ENCODE measurements around the gene SMAP1. TPM values are rescaled to one million over a fixed set of nuclear protein-coding genes. Genes with fewer than 3 reads are reported as not detected.

The SMAP1 gene
- 32.1 TPM for total RNA-seq
- long read RNA-seq, transcript SMAP1-203 (11 exons, 3,333 nt) = major isoform, 88 of 107 reads
- long read RNA-seq, partial matches to known transcripts = 4 of 107 reads
- long read RNA-seq, other reads (novel, unspliced or antisense) = 13 of 107 reads

DNA sequence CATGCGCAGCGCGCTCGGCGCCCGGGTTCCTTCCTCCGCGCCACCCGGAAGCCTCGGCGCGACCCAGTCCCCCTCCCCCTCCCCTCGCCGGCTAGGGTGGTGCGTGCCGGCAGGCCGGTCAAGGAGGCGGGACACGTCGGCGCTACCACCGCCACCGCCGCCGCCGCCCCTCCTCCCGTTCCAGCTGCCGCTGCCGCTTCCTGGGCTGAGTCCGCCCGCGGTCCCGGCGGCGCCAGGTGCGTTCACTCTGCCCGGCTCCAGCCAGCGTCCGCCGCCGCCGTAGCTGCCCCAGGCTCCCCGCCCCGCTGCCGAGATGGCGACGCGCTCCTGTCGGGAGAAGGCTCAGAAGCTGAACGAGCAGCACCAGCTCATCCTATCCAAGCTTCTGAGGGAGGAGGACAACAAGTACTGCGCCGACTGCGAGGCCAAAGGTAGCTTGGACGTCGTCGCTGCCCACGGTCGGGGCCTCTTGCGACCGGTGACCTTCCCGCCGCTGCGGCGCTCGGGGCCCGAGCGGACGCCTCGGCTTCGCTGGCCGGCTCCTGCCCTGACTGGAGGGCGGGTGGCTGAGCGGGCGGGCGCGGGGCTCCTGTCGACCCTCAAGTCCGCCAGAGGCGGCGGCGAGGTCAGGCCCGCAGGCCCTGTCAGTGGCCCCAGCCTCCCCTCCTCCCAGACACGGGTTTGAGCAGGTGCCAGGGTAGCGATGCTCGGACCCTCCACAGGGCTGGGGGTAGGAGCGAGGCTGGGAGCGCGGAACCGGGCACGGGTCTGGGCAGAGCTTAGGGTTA lies at the start of gene SMAP1:
Gene SMAP1 (plus strand): TSS at position 173 of the 788 bp plus-strand sequence. CDS start 141 bp downstream, at position 314.
- Histone ChIP-seq H3K4me1 (peaks cover 72% of the 10 kb centered on the region), H3K27ac (replicated peaks) (peak within 1 kb of the TSS; percentile 98), H3K9me3 (replicated peaks) (no peaks in the 10 kb centered on the region), H3K27me3 (ENCODE audit: low read depth) (no peaks in the 10 kb centered on the region), H3K4me3 (peak within 1 kb of the TSS; percentile 93), H3K36me3 (no peaks in the 10 kb centered on the region)
- peak; percentile 97 for DNase-seq
- TF ChIP-seq, protein P1, sequence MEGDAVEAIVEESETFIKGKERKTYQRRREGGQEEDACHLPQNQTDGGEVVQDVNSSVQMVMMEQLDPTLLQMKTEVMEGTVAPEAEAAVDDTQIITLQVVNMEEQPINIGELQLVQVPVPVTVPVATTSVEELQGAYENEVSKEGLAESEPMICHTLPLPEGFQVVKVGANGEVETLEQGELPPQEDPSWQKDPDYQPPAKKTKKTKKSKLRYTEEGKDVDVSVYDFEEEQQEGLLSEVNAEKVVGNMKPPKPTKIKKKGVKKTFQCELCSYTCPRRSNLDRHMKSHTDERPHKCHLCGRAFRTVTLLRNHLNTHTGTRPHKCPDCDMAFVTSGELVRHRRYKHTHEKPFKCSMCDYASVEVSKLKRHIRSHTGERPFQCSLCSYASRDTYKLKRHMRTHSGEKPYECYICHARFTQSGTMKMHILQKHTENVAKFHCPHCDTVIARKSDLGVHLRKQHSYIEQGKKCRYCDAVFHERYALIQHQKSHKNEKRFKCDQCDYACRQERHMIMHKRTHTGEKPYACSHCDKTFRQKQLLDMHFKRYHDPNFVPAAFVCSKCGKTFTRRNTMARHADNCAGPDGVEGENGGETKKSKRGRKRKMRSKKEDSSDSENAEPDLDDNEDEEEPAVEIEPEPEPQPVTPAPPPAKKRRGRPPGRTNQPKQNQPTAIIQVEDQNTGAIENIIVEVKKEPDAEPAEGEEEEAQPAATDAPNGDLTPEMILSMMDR (IDR thresholded peaks at IDR 0.05; ENCODE audit: borderline replicate concordance) = no peak
- intact Hi-C loops (cut with micrococcal nuclease) = loop anchor here (10.0 kb wide), 1 partner anchor 103 kb away; the partner anchor contains the start of gene SDHAF4

DNA sequence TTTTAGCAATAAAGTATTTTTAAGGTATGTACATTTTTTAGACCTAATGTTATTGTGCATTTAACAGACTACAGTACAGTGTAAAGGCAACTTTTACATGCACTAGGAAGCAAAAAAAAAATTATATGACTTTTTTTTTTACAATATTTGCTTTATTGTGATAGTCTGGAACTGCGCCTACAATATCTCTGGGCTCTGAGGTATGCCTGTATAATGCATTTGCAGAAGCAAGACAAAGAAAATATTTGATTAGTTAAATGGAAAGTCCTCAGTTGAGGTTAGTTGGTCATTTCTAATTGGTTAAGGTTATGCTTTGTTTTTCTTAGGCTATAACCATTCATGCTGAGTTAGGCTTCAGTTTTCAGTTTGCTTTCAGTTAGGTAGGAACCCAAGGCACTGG lies 46.9 kb upstream of the SMAP1 start:
- intact Hi-C loops (cut with micrococcal nuclease) = no loop called here
- no peaks in the 10 kb centered on the region for H3K27me3 ChIP-seq (ENCODE audit: low read depth)

DNA sequence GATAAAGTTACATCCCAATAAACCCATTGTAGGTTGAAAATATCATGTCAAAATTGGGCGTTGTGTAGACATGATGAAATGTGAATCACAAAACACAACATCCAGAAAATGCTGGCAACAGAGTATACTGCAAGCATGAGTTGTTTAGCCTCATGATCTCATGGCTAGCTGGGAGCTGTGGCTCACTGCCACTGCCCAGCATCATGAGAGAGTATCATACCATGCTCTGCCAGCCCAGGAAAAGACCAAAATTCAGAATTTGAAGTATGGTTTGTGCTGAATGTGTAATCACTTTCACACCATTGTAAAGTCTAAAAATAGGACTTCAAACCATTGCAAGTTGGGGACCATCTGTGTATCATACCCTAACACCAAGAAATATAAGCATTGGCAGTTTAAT lies 45.2 kb upstream of the SMAP1 start:
- no peak for DNase-seq
- Histone ChIP-seq H3K36me3 (no peaks in the 10 kb centered on the region), H3K9me3 (replicated peaks) (no peaks in the 10 kb centered on the region), H3K27ac (replicated peaks) (no peak overlapping the region), H3K4me3 (no peak overlapping the region), H3K27me3 (ENCODE audit: low read depth) (no peaks in the 10 kb centered on the region), H3K4me1 (no peaks in the 10 kb centered on the region)
- intact Hi-C loops (cut with micrococcal nuclease) = no loop called here
- TF ChIP-seq, protein P1 (IDR thresholded peaks at IDR 0.05; ENCODE audit: borderline replicate concordance) = no peak

More for the DNA sequence above, 46.9 kb upstream of the SMAP1 start:
- Histone ChIP-seq H3K4me1 (no peaks in the 10 kb centered on the region), H3K36me3 (no peaks in the 10 kb centered on the region), H3K4me3 (no peak overlapping the region), H3K27ac (replicated peaks) (no peak overlapping the region), H3K9me3 (replicated peaks) (no peaks in the 10 kb centered on the region)
- TF ChIP-seq, protein P1 (IDR thresholded peaks at IDR 0.05; ENCODE audit: borderline replicate concordance) = no peak
- no peak for DNase-seq

DNA sequence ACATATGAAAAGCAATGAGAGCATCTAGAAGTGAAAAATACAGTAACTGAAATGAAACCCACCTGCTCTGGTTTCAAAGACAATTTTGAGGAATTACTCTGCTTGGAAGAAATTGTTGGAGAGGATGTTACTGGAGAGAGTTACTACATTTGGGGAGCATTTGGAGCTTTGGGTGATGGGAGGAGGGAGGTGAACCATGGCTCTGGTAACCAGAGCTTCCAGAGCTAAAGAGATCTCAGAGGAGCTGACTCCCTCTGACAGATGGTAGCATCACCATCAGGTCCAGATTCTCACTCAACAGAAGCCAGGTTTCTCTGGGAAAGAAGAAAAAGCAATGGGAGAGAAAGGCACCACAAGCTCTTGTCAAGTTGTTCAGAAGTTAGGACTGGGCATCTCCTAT lies 42.2 kb upstream of the SMAP1 start:
- TF ChIP-seq, protein P1 (IDR thresholded peaks at IDR 0.05; ENCODE audit: borderline replicate concordance) = no peak
- intact Hi-C loops (cut with micrococcal nuclease) = no loop called here
- H3K36me3 ChIP-seq = no peaks in the 10 kb centered on the region
- H3K27me3 ChIP-seq (ENCODE audit: low read depth) = no peaks in the 10 kb centered on the region
- H3K4me3 ChIP-seq = no peak overlapping the region
- H3K4me1 ChIP-seq = no peaks in the 10 kb centered on the region
- H3K27ac ChIP-seq (replicated peaks) = no peak overlapping the region
- no peak for DNase-seq
- no peaks in the 10 kb centered on the region for H3K9me3 ChIP-seq (replicated peaks)

DNA sequence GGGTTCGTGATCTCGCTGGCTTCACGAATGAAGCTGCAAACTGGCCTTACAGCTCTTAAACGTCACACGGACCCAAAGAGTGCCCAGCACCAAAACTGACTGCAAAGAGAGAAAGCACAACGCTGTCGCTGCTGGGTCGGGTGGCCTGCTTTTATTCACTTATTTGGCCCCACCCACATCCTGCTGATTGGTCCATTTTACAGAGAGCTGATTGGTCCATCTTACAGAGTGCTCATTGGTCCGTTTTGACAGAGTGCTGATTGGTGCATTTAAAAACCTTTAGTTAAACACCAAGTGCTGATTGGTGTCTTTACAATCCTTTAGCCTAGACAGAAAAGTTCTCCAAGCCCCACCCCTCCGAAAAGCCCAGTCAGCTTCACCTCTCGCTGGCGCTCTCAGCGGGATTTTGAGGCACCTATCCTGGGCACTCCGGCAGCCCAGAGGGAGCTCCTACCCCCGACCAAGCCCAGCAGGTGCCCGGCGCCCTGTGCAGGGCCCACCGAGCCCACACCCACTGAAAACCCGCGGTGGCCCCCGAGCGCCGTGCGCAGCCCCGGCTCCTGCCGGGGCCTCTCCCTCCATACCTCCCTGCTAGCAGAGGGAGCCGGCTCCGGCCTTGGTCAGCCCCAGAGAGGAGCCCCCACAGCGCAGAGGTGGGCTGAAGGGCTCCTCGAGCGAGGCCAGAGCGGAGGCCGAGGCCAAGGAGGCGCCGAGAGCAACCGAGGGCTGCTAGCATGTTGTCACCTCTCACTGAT lies 40.0 kb upstream of the SMAP1 start:
- no peak overlapping the region for H3K27ac ChIP-seq (replicated peaks)
- H3K4me1 ChIP-seq = no peaks in the 10 kb centered on the region
- TF ChIP-seq, protein P1 (IDR thresholded peaks at IDR 0.05; ENCODE audit: borderline replicate concordance) = no peak
- intact Hi-C loops (cut with micrococcal nuclease) = no loop called here
- no peak overlapping the region for H3K4me3 ChIP-seq
- DNase-seq = no peak
- no peaks in the 10 kb centered on the region for H3K9me3 ChIP-seq (replicated peaks)
- no peaks in the 10 kb centered on the region for H3K27me3 ChIP-seq (ENCODE audit: low read depth)
- H3K36me3 ChIP-seq = no peaks in the 10 kb centered on the region

Data from left ventricle myocardium inferior (tissue), 1 donor.